Activated CD4-positive, alpha-beta memory T cell treated with anti-CD3 and anti-CD28 coated beads for 36 hours (primary cell): ENCODE data around the gene GPC5. TPM values are rescaled to one million over a fixed set of nuclear protein-coding genes. Genes with fewer than 3 reads are reported as not detected.

Experiments used
- CTCF ChIA-PET: fragments of 350-600 bp; sonication (Branson Sonifier 250); formaldehyde crosslinking; loops from one replicate; lab custom pipeline; 2021; ENCODE audit warnings: antibody characterized with exemption, inconsistent platforms; lab: Charles Lee
- POLR2A ChIA-PET: fragments of 350-600 bp; sonication (Branson Sonifier 250); formaldehyde crosslinking; loops from one replicate; lab custom pipeline; 2021; ENCODE audit warnings: antibody characterized with exemption; lab: Charles Lee
- DNase-seq: peaks from one replicate; pipeline ENCODE4 v3.0.0-alpha.2; 2020
- H3K27ac Mint-ChIP-seq: one replicate; pipeline ENCODE4 v1.8.0; 2021; ENCODE audit warnings: mixed read lengths
- H3K27me3 Mint-ChIP-seq: one replicate; pipeline ENCODE4 v1.8.0; 2021; ENCODE audit warnings: mixed read lengths
- H3K36me3 Mint-ChIP-seq: one replicate; pipeline ENCODE4 v1.8.0; 2021; ENCODE audit warnings: mixed read lengths
- H3K4me1 Mint-ChIP-seq: one replicate; pipeline ENCODE4 v1.8.0; 2021; ENCODE audit warnings: low read depth, mixed read lengths
- H3K4me3 Mint-ChIP-seq: one replicate; pipeline ENCODE4 v1.8.0; 2021; ENCODE audit warnings: mild to moderate bottlenecking, mixed read lengths
- H3K9me3 Mint-ChIP-seq: one replicate; pipeline ENCODE4 v1.8.0; 2021; ENCODE audit warnings: mixed read lengths
- intact Hi-C: fragments of 100-400 bp; cut with micrococcal nuclease; formaldehyde crosslinking; loops from one replicate; pipeline ENCODE4 v1.15.1; 2023
- total RNA-seq, 2 experiments: library from RNA; stranded (reverse); gene quantifications; one replicate each; pipeline ENCODE4 v1.2.3, GENCODE V29; 2021

Gene GPC5
- total RNA-seq, 2 experiments from 2014 or later: 0.17 to 0.29 TPM

- Mint-ChIP-seq H3K36me3 (no peaks in the 10 kb centered on the region), H3K4me3 (no peak overlapping the region), H3K9me3 (peaks cover 19% of the 10 kb centered on the region), H3K27ac (no peak overlapping the region), H3K4me1 (no peaks in the 10 kb centered on the region), H3K27me3 (no peaks in the 10 kb centered on the region)
- intact Hi-C loops: no loop called here
- ChIA-PET CTCF (no interaction called here), POLR2A (no interaction called here)
- DNase-seq: no peak
These were observed 155.7 kb downstream of the GPC5 start for GRCh38 chr13:91554101-91554500.

GRCh38 chr13:91557328-91558090, 159.1 kb downstream of the GPC5 start:
- ChIA-PET CTCF (no interaction called here), POLR2A (no interaction called here)
- H3K27ac Mint-ChIP-seq: no peak overlapping the region
- intact Hi-C loops: no loop called here
- no peaks in the 10 kb centered on the region for H3K4me1 Mint-ChIP-seq
- no peak overlapping the region for H3K4me3 Mint-ChIP-seq
- no peak for DNase-seq
- H3K36me3 Mint-ChIP-seq: no peaks in the 10 kb centered on the region
- no peaks in the 10 kb centered on the region for H3K27me3 Mint-ChIP-seq
- peaks cover 13% of the 10 kb centered on the region for H3K9me3 Mint-ChIP-seq

- POLR2A ChIA-PET: no interaction called here
- DNase-seq: no peak
- intact Hi-C loops: no loop called here
- Mint-ChIP-seq H3K4me3 (no peak overlapping the region), H3K9me3 (peaks cover 5% of the 10 kb centered on the region), H3K4me1 (no peaks in the 10 kb centered on the region), H3K36me3 (no peaks in the 10 kb centered on the region), H3K27me3 (no peaks in the 10 kb centered on the region), H3K27ac (no peak overlapping the region)
- CTCF ChIA-PET: no interaction called here
These were observed 165.4 kb downstream of the GPC5 start for GRCh38 chr13:91563799-91564198.

- no peak overlapping the region for H3K4me3 Mint-ChIP-seq
- no peak for DNase-seq
- no peaks in the 10 kb centered on the region for H3K27me3 Mint-ChIP-seq
- ChIA-PET CTCF (no interaction called here), POLR2A (no interaction called here)
- no peaks in the 10 kb centered on the region for H3K4me1 Mint-ChIP-seq
- H3K27ac Mint-ChIP-seq: no peak overlapping the region
- peaks cover 5% of the 10 kb centered on the region for H3K9me3 Mint-ChIP-seq
- intact Hi-C loops: no loop called here
- no peaks in the 10 kb centered on the region for H3K36me3 Mint-ChIP-seq
These were observed 166.0 kb downstream of the GPC5 start for GRCh38 chr13:91564396-91564795.

GRCh38 chr13:91565296-91565695, 166.9 kb downstream of the GPC5 start:
- no peaks in the 10 kb centered on the region for H3K9me3 Mint-ChIP-seq
- H3K36me3 Mint-ChIP-seq: no peaks in the 10 kb centered on the region
- no peak overlapping the region for H3K4me3 Mint-ChIP-seq
- no peaks in the 10 kb centered on the region for H3K27me3 Mint-ChIP-seq
- DNase-seq: no peak
- H3K27ac Mint-ChIP-seq: no peak overlapping the region
- intact Hi-C loops: no loop called here
- ChIA-PET POLR2A (no interaction called here), CTCF (no interaction called here)
- H3K4me1 Mint-ChIP-seq: no peaks in the 10 kb centered on the region

- Mint-ChIP-seq H3K27ac (no peak overlapping the region), H3K36me3 (no peaks in the 10 kb centered on the region), H3K27me3 (no peaks in the 10 kb centered on the region), H3K9me3 (no peaks in the 10 kb centered on the region), H3K4me1 (no peaks in the 10 kb centered on the region), H3K4me3 (no peak overlapping the region)
- CTCF ChIA-PET: no interaction called here
- intact Hi-C loops: no loop called here
- POLR2A ChIA-PET: no interaction called here
- DNase-seq: no peak
These were observed 169.2 kb downstream of the GPC5 start for GRCh38 chr13:91567485-91568207.

GRCh38 chr13:91571681-91572080, 173.3 kb downstream of the GPC5 start:
- intact Hi-C loops: no loop called here

GRCh38 chr13:91572439-91572838, 174.0 kb downstream of the GPC5 start:
- DNase-seq: no peak
- intact Hi-C loops: no loop called here
- CTCF ChIA-PET: no interaction called here

More at GRCh38 chr13:91571681-91572080, 173.3 kb downstream of the GPC5 start:
- Mint-ChIP-seq H3K27ac (no peak overlapping the region), H3K36me3 (no peaks in the 10 kb centered on the region), H3K4me3 (no peak overlapping the region), H3K4me1 (no peaks in the 10 kb centered on the region), H3K9me3 (no peaks in the 10 kb centered on the region), H3K27me3 (no peaks in the 10 kb centered on the region)
- POLR2A ChIA-PET: no interaction called here
- no peak for DNase-seq
- CTCF ChIA-PET: interaction anchor here (0.7 kb wide), 1 partner anchor 111 kb away, joined by 3 read pairs; no protein-coding TSS in a partner anchor

GRCh38 chr13:91572944-91573598, 174.7 kb downstream of the GPC5 start:
- POLR2A ChIA-PET: no interaction called here
- intact Hi-C loops: no loop called here
- no peak overlapping the region for H3K27ac Mint-ChIP-seq
- H3K4me1 Mint-ChIP-seq: no peaks in the 10 kb centered on the region
- H3K9me3 Mint-ChIP-seq: peaks cover 2% of the 10 kb centered on the region
- no peaks in the 10 kb centered on the region for H3K27me3 Mint-ChIP-seq
- H3K36me3 Mint-ChIP-seq: no peaks in the 10 kb centered on the region
- CTCF ChIA-PET: no interaction called here
- H3K4me3 Mint-ChIP-seq: no peak overlapping the region
- no peak for DNase-seq

More at GRCh38 chr13:91572439-91572838, 174.0 kb downstream of the GPC5 start:
- H3K36me3 Mint-ChIP-seq: no peaks in the 10 kb centered on the region
- H3K27ac Mint-ChIP-seq: no peak overlapping the region
- H3K4me3 Mint-ChIP-seq: no peak overlapping the region
- no peaks in the 10 kb centered on the region for H3K27me3 Mint-ChIP-seq
- H3K4me1 Mint-ChIP-seq: no peaks in the 10 kb centered on the region
- H3K9me3 Mint-ChIP-seq: no peaks in the 10 kb centered on the region
- POLR2A ChIA-PET: no interaction called here

GRCh38 chr13:91574766-91575165, 176.3 kb downstream of the GPC5 start:
- H3K4me1 Mint-ChIP-seq: no peaks in the 10 kb centered on the region

GRCh38 chr13:91576590-91576989, 178.2 kb downstream of the GPC5 start:
- no peaks in the 10 kb centered on the region for H3K36me3 Mint-ChIP-seq

More at GRCh38 chr13:91574766-91575165, 176.3 kb downstream of the GPC5 start:
- no peak overlapping the region for H3K27ac Mint-ChIP-seq
- H3K27me3 Mint-ChIP-seq: no peaks in the 10 kb centered on the region
- no peaks in the 10 kb centered on the region for H3K36me3 Mint-ChIP-seq
- H3K9me3 Mint-ChIP-seq: peaks cover 5% of the 10 kb centered on the region
- ChIA-PET POLR2A (no interaction called here), CTCF (no interaction called here)
- intact Hi-C loops: no loop called here
- H3K4me3 Mint-ChIP-seq: no peak overlapping the region
- DNase-seq: no peak

GRCh38 chr13:91579320-91579719, 180.9 kb downstream of the GPC5 start:
- Mint-ChIP-seq H3K36me3 (no peaks in the 10 kb centered on the region), H3K9me3 (peaks cover 5% of the 10 kb centered on the region), H3K4me1 (no peaks in the 10 kb centered on the region), H3K27ac (no peak overlapping the region), H3K4me3 (no peak overlapping the region), H3K27me3 (no peaks in the 10 kb centered on the region)
- intact Hi-C loops: no loop called here
- CTCF ChIA-PET: no interaction called here
- POLR2A ChIA-PET: no interaction called here
- DNase-seq: no peak

More at GRCh38 chr13:91576590-91576989, 178.2 kb downstream of the GPC5 start:
- DNase-seq: no peak
- no peak overlapping the region for H3K27ac Mint-ChIP-seq
- H3K9me3 Mint-ChIP-seq: peaks cover 5% of the 10 kb centered on the region
- H3K4me3 Mint-ChIP-seq: no peak overlapping the region
- ChIA-PET POLR2A (no interaction called here), CTCF (no interaction called here)
- no peaks in the 10 kb centered on the region for H3K27me3 Mint-ChIP-seq
- intact Hi-C loops: no loop called here
- H3K4me1 Mint-ChIP-seq: no peaks in the 10 kb centered on the region
